ENCODE data around the gene ERBB4.

ERBB4 gene

DNA sequence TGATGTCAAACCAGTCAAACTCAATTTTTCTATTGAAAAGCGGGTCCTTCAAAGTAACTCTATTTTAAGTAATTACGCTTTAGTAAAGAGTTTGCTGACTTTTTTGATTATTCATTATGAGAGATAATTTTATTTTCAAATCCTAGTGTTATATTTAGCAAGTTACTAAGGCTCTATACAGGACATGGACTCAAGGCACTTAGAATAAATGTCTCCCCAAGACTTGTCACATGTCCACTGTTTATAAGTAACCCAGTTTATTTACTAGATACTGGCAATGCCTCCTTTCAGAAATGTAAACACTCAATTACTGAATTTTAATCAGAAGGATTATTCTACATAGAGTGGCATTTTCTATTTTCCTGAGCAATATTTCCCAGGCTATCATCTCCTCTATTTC is 638.1 kb downstream of the ERBB4 start:
- DNase-seq (ENCODE audit: low read depth) = no peak
- H3K4me3 ChIP-seq (ENCODE audit: control insufficient read depth, low read depth, low read length) = no peak overlapping the region
- TF ChIP-seq, protein P1, sequence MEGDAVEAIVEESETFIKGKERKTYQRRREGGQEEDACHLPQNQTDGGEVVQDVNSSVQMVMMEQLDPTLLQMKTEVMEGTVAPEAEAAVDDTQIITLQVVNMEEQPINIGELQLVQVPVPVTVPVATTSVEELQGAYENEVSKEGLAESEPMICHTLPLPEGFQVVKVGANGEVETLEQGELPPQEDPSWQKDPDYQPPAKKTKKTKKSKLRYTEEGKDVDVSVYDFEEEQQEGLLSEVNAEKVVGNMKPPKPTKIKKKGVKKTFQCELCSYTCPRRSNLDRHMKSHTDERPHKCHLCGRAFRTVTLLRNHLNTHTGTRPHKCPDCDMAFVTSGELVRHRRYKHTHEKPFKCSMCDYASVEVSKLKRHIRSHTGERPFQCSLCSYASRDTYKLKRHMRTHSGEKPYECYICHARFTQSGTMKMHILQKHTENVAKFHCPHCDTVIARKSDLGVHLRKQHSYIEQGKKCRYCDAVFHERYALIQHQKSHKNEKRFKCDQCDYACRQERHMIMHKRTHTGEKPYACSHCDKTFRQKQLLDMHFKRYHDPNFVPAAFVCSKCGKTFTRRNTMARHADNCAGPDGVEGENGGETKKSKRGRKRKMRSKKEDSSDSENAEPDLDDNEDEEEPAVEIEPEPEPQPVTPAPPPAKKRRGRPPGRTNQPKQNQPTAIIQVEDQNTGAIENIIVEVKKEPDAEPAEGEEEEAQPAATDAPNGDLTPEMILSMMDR (conservative IDR thresholded peaks at IDR 0.05; ENCODE audit: control insufficient read depth, insufficient read depth, low read depth, low read length) = no peak

DNA sequence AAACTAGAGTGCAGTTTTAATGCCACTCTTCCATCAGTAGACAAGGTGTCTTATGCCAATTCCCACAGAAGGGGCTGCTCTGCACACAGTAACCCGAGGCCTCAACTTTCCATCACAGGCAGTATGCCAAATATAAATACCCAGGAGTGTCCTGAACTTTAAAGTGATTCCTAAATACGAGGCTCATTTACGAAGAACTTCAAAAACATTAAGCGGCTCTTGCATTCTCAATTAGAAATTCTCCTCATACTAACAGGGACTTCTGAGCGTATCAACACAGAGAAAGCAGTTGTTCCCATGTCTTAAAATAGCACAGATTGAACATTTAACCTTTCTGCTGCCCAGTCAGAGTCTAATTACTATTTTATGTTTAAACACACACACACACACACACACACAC is 638.6 kb downstream of the ERBB4 start:
- DNase-seq (ENCODE audit: low read depth) = no peak
- H3K4me3 ChIP-seq (ENCODE audit: control insufficient read depth, low read depth, low read length) = no peak overlapping the region
- TF ChIP-seq, protein P1 (conservative IDR thresholded peaks at IDR 0.05; ENCODE audit: control insufficient read depth, insufficient read depth, low read depth, low read length) = no peak

DNA sequence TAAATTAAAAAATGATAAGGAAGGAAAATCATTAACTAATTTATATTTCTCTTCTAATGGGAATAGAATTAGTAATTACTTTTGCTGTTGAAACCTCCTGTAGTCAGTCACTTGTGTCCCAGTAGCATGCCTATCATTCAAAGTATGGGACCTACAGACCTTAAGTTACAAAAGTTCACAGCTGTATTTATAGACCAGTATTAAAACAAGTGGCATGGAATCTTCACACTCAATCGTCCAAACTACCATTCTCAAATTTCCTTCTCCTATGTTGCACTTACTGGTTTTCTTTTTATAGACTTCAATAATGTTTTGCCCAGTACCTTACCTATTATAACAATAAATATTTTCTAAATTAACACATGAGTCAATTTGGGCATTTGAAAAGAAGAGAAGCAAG is 639.9 kb downstream of the ERBB4 start:
- TF ChIP-seq, protein P1 (conservative IDR thresholded peaks at IDR 0.05; ENCODE audit: control insufficient read depth, insufficient read depth, low read depth, low read length) = no peak
- no peak overlapping the region for H3K4me3 ChIP-seq (ENCODE audit: control insufficient read depth, low read depth, low read length)
- DNase-seq (ENCODE audit: low read depth) = no peak

DNA sequence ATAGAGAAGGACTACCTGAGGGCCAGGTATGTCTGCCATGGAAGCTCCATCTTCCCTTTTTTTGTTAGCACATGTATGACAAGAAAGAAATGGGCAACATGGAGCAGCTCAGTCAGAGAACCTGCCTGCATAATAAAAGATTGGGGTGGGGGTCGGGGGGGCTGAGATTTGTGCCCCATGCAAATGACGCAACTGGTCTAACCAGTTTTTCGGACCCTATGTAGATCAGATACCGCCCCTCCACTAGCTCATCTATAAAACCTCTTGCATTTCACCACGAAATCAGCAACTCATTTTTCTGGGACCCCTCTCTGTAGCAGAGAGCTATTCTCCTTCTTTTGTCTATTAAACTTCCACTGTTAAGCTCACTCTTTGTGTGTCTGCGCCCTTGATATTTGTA is 657.2 kb downstream of the ERBB4 start:
- H3K4me3 ChIP-seq (ENCODE audit: control insufficient read depth, low read depth, low read length) = no peak overlapping the region
- TF ChIP-seq, protein P1 (conservative IDR thresholded peaks at IDR 0.05; ENCODE audit: control insufficient read depth, insufficient read depth, low read depth, low read length) = no peak
- DNase-seq (ENCODE audit: low read depth) = no peak

DNA sequence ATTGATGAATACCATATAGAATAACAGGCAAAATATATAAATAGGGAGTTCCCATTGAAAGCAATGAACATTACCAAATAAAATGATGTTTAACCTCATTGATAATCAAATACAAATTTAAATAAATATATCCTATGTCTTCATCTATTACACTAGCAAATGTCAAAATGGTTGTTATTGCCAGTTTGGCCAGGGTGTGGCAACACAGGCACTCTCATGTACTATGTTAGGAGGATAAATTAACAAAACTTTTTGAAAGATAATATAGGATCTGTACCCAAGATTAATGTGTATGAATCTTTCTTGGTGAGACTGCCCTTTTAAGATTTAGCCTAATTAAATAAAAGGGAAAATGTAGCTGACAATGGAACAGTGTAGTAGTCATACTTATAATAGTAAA is 659.3 kb downstream of the ERBB4 start:
- peak; percentile 17 for DNase-seq (ENCODE audit: low read depth)
- TF ChIP-seq, protein P1 (conservative IDR thresholded peaks at IDR 0.05; ENCODE audit: control insufficient read depth, insufficient read depth, low read depth, low read length) = peak; percentile 13
- no peak overlapping the region for H3K4me3 ChIP-seq (ENCODE audit: control insufficient read depth, low read depth, low read length)

DNA sequence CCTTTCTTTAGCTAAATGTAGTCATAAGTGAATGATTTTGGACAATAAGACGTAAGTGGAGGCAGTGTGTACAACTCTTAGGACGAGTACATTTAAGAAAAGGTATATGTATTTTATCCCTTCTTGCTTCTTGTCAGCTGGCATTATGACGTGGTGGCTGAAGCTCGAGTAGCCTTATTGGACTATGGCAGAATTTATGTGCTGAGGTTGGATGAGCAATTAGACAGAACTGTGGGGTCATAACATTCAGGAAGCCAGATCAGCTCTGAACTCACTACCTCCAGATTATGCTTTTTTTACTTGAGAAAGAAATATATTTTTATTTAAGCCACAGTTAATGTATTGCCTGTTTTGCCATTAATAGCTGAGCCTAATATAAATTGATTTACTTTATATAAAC is 661.5 kb downstream of the ERBB4 start:
- DNase-seq (ENCODE audit: low read depth) = peak; percentile 2
- TF ChIP-seq, protein P1 (conservative IDR thresholded peaks at IDR 0.05; ENCODE audit: control insufficient read depth, insufficient read depth, low read depth, low read length) = no peak
- H3K4me3 ChIP-seq (ENCODE audit: control insufficient read depth, low read depth, low read length) = no peak overlapping the region

DNA sequence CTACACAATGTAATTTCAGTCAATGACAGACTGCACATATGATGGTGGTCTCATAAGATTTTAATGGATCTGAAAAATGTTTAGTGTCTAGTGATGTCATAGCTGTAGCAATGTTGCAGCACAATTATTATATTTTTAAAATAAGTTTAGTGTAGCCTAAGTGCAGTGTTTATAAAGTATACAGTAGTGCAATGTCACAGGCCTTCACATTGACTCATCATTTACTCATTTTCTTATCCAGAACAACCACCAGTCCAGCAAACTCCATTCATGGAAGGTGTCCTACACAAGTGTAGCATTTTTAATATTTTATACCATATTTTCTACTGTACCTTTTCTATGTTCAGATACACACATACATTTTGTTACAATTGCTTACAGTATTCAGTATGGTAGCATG is 663.1 kb downstream of the ERBB4 start:
- no peak overlapping the region for H3K4me3 ChIP-seq (ENCODE audit: control insufficient read depth, low read depth, low read length)
- TF ChIP-seq, protein P1 (conservative IDR thresholded peaks at IDR 0.05; ENCODE audit: control insufficient read depth, insufficient read depth, low read depth, low read length) = no peak

More for the DNA sequence above, 663.1 kb downstream of the ERBB4 start:
- DNase-seq (ENCODE audit: low read depth) = peak; percentile 5
